Activated T-helper 17 cell treated with anti-CD3 and anti-CD28 coated beads, Interleukin-2, amount 50 U/mL, for 72 hours (primary cell): ENCODE data around the gene PPIL3. TPM values are rescaled to one million over a fixed set of nuclear protein-coding genes. Genes with fewer than 3 reads are reported as not detected.

Experiments
- ATAC-seq: fragments of 150-1000 bp; cut with Tn5 transposase; replicated peaks from 2 replicates; pipeline ENCODE4 v1.10.0; 2021; ENCODE audit warnings: mild to moderate bottlenecking, moderate library complexity
- H3K27ac Mint-ChIP-seq: one replicate; pipeline ENCODE4 v1.8.0; 2022; ENCODE audit warnings: mixed read lengths
- H3K27me3 Mint-ChIP-seq: one replicate; pipeline ENCODE4 v1.8.0; 2022; ENCODE audit warnings: mixed read lengths
- H3K36me3 Mint-ChIP-seq: one replicate; pipeline ENCODE4 v1.8.0; 2022; ENCODE audit warnings: low read depth, mild to moderate bottlenecking, mixed read lengths
- H3K4me1 Mint-ChIP-seq: one replicate; pipeline ENCODE4 v1.8.0; 2022; ENCODE audit warnings: mixed read lengths
- H3K4me3 Mint-ChIP-seq: one replicate; pipeline ENCODE4 v1.8.0; 2022; ENCODE audit warnings: mild to moderate bottlenecking, mixed read lengths
- H3K9me3 Mint-ChIP-seq: one replicate; pipeline ENCODE4 v1.8.0; 2022; ENCODE audit warnings: mixed read lengths
- total RNA-seq, 2 donors: library from RNA; stranded (reverse); gene quantifications; one replicate each; pipeline ENCODE4 v1.2.3, GENCODE V29; 2022

PPIL3 gene
- total RNA-seq, 2 donors from 2014 or later = 41.9 to 146 TPM

- Mint-ChIP-seq H3K4me1 (peaks cover 3% of the 10 kb centered on the region), H3K9me3 (no peaks in the 10 kb centered on the region), H3K27ac (no peak overlapping the region), H3K36me3 (peaks cover 76% of the 10 kb centered on the region), H3K27me3 (no peaks in the 10 kb centered on the region), H3K4me3 (no peak overlapping the region)
- ATAC-seq = no peak
These were observed 15.3 kb downstream of the PPIL3 start for GRCh38 chr2:200873560-200873959.

DNA sequence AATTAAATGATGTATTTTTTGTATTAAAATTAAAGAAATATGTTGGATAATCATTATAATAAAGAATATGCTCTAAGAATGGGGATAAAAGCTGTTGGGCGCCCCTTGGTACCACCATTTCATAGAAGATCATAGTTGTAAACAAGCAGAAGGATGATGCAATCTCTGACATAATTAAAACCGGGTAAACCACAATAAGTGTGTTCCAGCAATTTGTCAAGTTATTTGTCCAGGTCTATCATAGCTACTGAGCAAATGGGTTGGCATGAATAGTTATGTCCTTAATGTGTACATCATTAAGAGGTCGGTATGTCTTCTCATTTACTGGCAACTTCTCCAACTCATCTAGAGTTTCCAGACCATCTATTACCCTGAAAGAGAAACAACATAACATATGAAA, 17.7 kb downstream of the PPIL3 start:
- peaks cover 5% of the 10 kb centered on the region for H3K4me1 Mint-ChIP-seq
- no peaks in the 10 kb centered on the region for H3K27me3 Mint-ChIP-seq
- H3K27ac Mint-ChIP-seq = no peak overlapping the region
- H3K9me3 Mint-ChIP-seq = no peaks in the 10 kb centered on the region
- H3K4me3 Mint-ChIP-seq = no peak overlapping the region
- ATAC-seq = peak; percentile 21
- H3K36me3 Mint-ChIP-seq = peaks cover 59% of the 10 kb centered on the region

DNA sequence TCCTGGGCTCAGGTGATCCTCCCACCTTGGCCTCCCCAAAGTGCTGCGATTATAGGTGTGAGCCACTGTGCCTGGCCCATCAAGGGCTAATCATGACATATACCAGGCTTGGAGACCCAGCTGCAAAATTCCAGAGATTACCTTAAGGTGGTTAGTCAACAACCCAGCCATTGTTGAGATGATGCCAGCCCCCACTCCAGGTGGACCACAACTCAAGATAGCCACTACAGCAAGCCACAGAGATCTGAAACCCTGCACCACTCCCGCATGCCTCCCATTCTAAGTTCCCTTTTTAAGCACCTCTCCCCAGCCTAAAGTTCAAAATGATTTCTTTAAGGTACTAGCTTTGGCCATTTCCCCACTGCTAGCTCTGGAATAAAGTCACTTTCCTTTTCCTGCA, 19.9 kb downstream of the PPIL3 start:
- peaks cover 5% of the 10 kb centered on the region for H3K4me1 Mint-ChIP-seq
- no peaks in the 10 kb centered on the region for H3K27me3 Mint-ChIP-seq

GRCh38 chr2:200864176-200865034, 24.5 kb downstream of the PPIL3 start, which contains the start of gene CLK1:
Gene CLK1, minus strand, starts transcription at chr2:200864658. Its CDS starts 2,796 bp downstream, at chr2:200861862.
- no peaks in the 10 kb centered on the region for H3K9me3 Mint-ChIP-seq
- H3K4me1 Mint-ChIP-seq = peaks cover 23% of the 10 kb centered on the region
- peak within 1 kb of the TSS; percentile 93 for H3K27ac Mint-ChIP-seq
- peak within 1 kb of the TSS; percentile 87 for H3K4me3 Mint-ChIP-seq
- H3K36me3 Mint-ChIP-seq = peaks cover 53% of the 10 kb centered on the region
- peak; percentile 81 for ATAC-seq
- H3K27me3 Mint-ChIP-seq = no peaks in the 10 kb centered on the region

More for the DNA sequence above, 19.9 kb downstream of the PPIL3 start:
- H3K27ac Mint-ChIP-seq = peak overlapping the region; percentile 15
- peak overlapping the region; percentile 12 for H3K4me3 Mint-ChIP-seq
- no peak for ATAC-seq
- peaks cover 44% of the 10 kb centered on the region for H3K36me3 Mint-ChIP-seq
- H3K9me3 Mint-ChIP-seq = no peaks in the 10 kb centered on the region

DNA sequence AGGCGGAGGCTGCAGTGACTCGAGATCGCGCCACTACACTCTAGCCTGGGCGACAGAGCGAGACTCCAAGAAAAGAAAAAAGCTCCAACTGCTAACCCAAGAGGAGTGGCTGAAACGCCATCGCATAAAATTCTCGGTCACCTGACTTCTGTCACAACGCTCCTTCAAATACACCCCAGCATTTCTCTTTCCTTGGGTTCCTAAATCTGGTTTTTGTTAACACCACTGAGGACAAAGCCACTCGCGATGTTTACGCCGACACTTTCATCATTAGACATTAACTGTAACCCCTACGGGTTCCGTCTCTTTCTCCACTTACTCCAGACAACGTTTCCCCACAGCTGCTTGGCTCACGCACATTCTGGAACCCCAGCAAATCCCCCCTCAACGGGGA, 25.1 kb downstream of the PPIL3 start:
- peak overlapping the region; percentile 93 for H3K27ac Mint-ChIP-seq

GRCh38 chr2:200862532-200863000, 26.3 kb downstream of the PPIL3 start:
- peak; percentile 72 for ATAC-seq
- Mint-ChIP-seq H3K4me1 (peaks cover 21% of the 10 kb centered on the region), H3K27ac (peak overlapping the region; percentile 93), H3K4me3 (peak overlapping the region; percentile 87), H3K9me3 (no peaks in the 10 kb centered on the region), H3K27me3 (no peaks in the 10 kb centered on the region), H3K36me3 (peaks cover 72% of the 10 kb centered on the region)

More for the DNA sequence above, 25.1 kb downstream of the PPIL3 start:
- Mint-ChIP-seq H3K4me3 (peak overlapping the region; percentile 87), H3K9me3 (no peaks in the 10 kb centered on the region), H3K27me3 (no peaks in the 10 kb centered on the region), H3K4me1 (peaks cover 22% of the 10 kb centered on the region), H3K36me3 (peaks cover 59% of the 10 kb centered on the region)
- ATAC-seq = peak; percentile 15

GRCh38 chr2:200861617-200862155, 27.2 kb downstream of the PPIL3 start:
- H3K4me3 Mint-ChIP-seq = peak overlapping the region; percentile 87
- H3K9me3 Mint-ChIP-seq = no peaks in the 10 kb centered on the region
- ATAC-seq = no peak
- no peaks in the 10 kb centered on the region for H3K27me3 Mint-ChIP-seq
- peaks cover 21% of the 10 kb centered on the region for H3K4me1 Mint-ChIP-seq
- peak overlapping the region; percentile 93 for H3K27ac Mint-ChIP-seq
- H3K36me3 Mint-ChIP-seq = peaks cover 80% of the 10 kb centered on the region

- peaks cover 95% of the 10 kb centered on the region for H3K36me3 Mint-ChIP-seq
- no peak for ATAC-seq
- H3K4me1 Mint-ChIP-seq = peaks cover 21% of the 10 kb centered on the region
- no peaks in the 10 kb centered on the region for H3K9me3 Mint-ChIP-seq
- peak overlapping the region; percentile 76 for H3K27ac Mint-ChIP-seq
- H3K27me3 Mint-ChIP-seq = no peaks in the 10 kb centered on the region
- H3K4me3 Mint-ChIP-seq = peak overlapping the region; percentile 87
These were observed 28.6 kb downstream of the PPIL3 start for GRCh38 chr2:200860092-200860795.

DNA sequence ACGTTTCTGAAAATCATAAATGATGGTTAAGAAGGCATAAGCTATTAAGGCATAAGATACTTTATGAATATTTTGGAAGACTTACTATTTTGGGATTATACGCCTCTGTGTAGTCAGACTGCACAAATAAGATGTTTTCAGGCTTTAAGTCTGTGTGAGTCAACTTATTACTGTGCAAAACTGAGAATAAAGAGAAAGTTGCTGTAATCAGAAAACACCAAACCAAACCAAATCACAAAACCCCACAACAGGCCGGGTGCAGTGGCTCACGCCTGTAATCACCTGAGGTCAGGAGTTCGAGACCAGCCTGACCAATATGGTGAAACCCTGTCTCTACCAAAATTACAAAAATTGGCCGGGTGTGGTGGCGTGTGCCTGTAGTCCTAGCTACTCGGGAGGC, 32.1 kb downstream of the PPIL3 start:
- Mint-ChIP-seq H3K27me3 (no peaks in the 10 kb centered on the region), H3K4me1 (peaks cover 21% of the 10 kb centered on the region), H3K4me3 (peak overlapping the region; percentile 87), H3K36me3 (peaks cover 100% of the 10 kb centered on the region), H3K9me3 (no peaks in the 10 kb centered on the region), H3K27ac (no peak overlapping the region)
- peak; percentile 55 for ATAC-seq

- peaks cover 6% of the 10 kb centered on the region for H3K4me1 Mint-ChIP-seq
- no peaks in the 10 kb centered on the region for H3K9me3 Mint-ChIP-seq
- H3K36me3 Mint-ChIP-seq = peaks cover 76% of the 10 kb centered on the region
- no peak overlapping the region for H3K27ac Mint-ChIP-seq
- ATAC-seq = no peak
- H3K4me3 Mint-ChIP-seq = no peak overlapping the region
- no peaks in the 10 kb centered on the region for H3K27me3 Mint-ChIP-seq
These were observed 36.3 kb downstream of the PPIL3 start for GRCh38 chr2:200852605-200853004.

DNA sequence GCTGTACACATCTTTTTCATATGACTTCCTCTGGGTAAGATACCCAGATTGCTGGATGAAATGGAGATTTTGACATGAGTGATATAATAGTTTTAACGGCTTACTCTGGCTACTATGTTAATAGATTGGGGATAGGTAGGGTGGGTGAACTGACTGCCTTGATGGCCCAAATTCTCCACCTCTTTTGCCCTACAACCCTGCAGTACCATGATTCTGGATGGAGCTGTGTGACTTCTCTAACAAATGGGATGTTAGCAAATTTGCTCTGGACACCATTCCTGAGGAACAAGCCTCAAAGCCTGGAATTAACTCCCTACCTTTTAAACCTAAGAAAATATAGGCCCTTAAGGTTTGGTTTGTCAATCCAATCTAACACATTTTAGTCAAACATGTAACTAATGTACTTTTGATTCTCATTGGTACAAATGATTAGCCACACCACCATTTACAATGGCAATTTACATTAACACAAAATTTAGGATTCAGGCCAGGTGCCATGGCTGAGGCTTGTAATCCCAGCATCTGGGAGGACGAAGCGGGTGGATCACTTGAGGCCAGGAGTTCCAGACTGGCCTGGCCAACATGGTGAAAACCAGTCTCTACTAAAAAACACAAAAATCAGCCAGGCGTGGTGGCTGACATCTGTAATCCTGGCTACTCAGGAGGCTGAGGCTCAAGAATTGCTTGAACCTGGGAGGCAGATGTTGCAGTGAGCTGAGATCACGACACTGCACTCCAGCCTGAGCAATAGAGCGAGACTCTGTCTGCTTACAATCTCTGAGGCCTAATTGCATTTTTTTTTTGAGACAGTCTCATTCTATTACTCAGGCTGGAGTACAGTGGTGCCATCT, 37.3 kb downstream of the PPIL3 start:
- H3K27ac Mint-ChIP-seq = peak overlapping the region; percentile 28
- ATAC-seq = no peak
- H3K36me3 Mint-ChIP-seq = peaks cover 66% of the 10 kb centered on the region
- H3K27me3 Mint-ChIP-seq = no peaks in the 10 kb centered on the region
- no peaks in the 10 kb centered on the region for H3K9me3 Mint-ChIP-seq
- peaks cover 11% of the 10 kb centered on the region for H3K4me1 Mint-ChIP-seq
- no peak overlapping the region for H3K4me3 Mint-ChIP-seq

GRCh38 chr2:200850512-200851256, 38.2 kb downstream of the PPIL3 start:
- no peaks in the 10 kb centered on the region for H3K27me3 Mint-ChIP-seq
- no peak overlapping the region for H3K27ac Mint-ChIP-seq
- H3K4me1 Mint-ChIP-seq = peaks cover 11% of the 10 kb centered on the region
- no peaks in the 10 kb centered on the region for H3K9me3 Mint-ChIP-seq
- H3K36me3 Mint-ChIP-seq = peaks cover 56% of the 10 kb centered on the region
- ATAC-seq = no peak
- no peak overlapping the region for H3K4me3 Mint-ChIP-seq

- Mint-ChIP-seq H3K27ac (peak overlapping the region; percentile 55), H3K4me3 (no peak overlapping the region), H3K27me3 (no peaks in the 10 kb centered on the region), H3K9me3 (no peaks in the 10 kb centered on the region), H3K4me1 (peaks cover 11% of the 10 kb centered on the region), H3K36me3 (peaks cover 29% of the 10 kb centered on the region)
- no peak for ATAC-seq
These were observed 40.9 kb downstream of the PPIL3 start for GRCh38 chr2:200847939-200848338.
